CD4-positive, alpha-beta T cell treated with Interleukin-21 for 1 hour (primary cell): ENCODE data around the gene WWOX.

ENCODE experiments used
- DNase-seq: peaks from one replicate; pipeline ENCODE4 v3.0.0-alpha.2; 2020

The WWOX gene

GRCh38 chr16:78894886-78895285, 795.4 kb downstream of the WWOX start:
- DNase-seq: peak; percentile 78

DNA sequence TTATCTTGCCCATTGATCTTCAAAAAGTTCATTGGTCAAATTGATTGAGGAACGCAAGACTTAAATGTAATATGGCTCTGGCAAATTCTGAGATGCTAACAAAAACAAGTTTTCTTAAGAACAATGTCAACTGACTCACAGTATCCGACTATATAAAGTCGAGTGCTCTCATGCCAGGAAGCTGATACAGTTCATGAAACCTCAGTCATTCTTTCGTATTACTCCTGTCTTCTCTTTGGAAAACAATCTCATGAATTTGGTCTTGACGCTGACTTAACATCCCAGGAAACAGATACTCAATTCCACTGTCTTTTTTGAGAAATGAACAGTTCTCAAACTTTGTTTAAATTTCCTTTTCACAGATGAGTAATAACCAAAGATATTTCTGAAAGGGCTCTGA, 796.2 kb downstream of the WWOX start:
- DNase-seq: peak; percentile 28

- DNase-seq: peak; percentile 71
These were observed 796.8 kb downstream of the WWOX start for GRCh38 chr16:78896280-78896679.

- DNase-seq: no peak
These were observed 797.8 kb downstream of the WWOX start for GRCh38 chr16:78897299-78897698.

DNA sequence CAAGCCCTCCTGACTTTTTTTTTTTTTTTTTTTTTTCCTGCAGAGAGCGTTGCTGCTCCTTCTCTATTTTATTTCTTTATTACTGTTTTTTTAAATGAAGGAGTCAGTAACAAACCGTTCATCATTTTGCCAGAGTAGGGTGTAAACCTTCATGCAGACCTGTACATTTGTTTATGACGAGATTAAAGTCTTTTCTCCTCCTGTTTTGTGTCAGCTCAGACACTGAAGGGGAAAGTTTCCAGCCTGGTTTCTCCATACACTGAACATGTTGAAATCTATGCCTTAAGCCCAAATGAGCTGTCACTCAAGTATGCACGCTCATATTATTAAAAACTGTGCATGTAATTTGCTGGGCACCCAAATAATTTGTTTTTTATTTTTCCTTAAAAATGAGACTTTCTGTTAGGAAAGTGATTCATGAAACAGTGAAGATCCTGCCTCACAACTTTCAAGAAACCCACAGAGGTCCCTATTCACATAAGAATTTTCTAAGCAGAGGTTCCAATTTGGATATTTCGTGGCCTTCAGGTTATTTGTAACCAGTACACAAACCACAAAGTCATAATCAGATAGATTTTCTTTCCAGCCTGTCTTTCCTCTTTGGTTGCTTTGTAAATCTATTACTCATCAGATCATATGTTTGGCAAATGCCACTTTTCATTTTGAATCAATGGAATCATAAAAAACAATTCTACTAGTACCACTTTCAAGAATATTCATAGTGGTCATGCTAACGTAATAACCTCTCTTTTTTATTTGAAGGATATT, 800.8 kb downstream of the WWOX start:
- DNase-seq: no peak

GRCh38 chr16:78900966-78901365, 801.5 kb downstream of the WWOX start:
- no peak for DNase-seq

DNA sequence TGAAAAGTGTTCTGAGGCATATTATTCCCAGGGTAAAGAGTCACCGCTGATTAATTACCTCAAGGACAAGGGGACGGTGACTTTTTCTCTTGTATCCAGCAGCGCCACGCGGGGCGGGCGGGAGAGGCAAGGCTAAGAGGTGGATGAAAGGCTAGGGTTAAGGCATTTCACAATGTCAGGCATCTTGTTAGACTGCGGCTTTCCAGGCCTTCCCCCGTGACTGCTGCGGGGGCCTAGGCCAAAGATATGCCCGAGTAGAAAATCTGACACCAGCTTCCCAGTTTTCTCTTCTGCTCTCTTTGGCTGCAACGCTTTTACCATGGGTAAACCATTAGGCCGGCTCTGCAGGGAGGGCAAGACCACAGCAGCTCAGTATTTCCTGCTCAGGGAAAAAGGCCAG, 802.9 kb downstream of the WWOX start:
- DNase-seq: no peak

- DNase-seq: no peak
These were observed 803.8 kb downstream of the WWOX start for GRCh38 chr16:78903237-78903636.

- DNase-seq: no peak
These were observed 804.4 kb downstream of the WWOX start for GRCh38 chr16:78903843-78904242.

- no peak for DNase-seq
These were observed 806.7 kb downstream of the WWOX start for GRCh38 chr16:78906135-78906534.

- no peak for DNase-seq
These were observed 809.8 kb downstream of the WWOX start for GRCh38 chr16:78909226-78909625.

GRCh38 chr16:78915811-78916345, 816.4 kb downstream of the WWOX start:
- DNase-seq: no peak

DNA sequence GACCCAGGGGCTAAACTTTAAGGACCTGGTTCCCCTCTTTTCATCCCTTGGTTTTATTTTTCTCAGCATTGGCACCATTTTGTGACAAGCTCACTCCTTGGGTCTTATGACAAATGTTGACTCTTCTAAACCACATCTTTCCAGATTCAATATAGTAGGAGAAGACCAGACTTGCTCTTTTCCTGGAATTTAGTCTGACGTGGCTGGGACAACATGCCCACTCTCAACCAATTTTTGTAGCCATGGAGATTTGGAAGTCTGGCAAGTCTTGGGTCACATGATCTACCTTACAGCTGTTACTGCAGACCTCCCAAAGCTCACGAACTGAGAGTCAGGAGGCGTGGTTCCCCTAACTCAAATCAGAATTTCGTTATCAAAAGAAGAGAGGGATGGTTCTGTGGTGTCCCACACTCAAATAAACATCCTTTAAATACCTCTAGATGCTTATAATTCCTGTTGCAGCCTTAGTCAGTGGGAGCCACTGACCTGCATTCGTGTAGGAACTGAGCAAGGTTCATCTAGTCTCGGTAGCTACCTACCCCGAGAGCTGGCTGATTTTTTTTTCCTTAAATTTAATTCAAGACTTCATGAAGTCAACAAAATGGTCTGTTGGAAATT, 817.6 kb downstream of the WWOX start:
- DNase-seq: no peak

DNA sequence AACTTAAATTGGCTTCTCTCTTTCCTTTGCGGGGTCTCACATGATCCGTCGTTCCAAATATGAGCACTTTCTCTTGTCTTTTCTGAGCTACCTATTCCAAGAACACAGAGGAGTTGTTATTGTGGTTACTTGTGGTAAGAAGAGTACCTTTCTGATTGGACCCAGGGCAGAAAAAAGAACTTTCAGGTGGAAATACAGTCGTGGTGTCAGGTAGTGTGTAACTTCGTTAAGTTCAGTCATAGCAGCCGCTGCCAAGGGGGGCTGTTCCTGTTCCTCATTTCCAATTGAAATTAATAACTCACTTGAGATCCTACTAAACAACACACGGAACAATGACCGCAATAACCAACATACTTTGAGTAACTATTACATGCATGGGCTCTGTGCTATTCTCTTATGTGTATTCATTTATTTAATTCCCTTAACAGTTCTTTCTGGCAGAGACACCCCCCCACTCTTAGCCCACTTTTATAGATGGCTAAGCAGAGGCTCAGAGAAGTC, 819.4 kb downstream of the WWOX start:
- DNase-seq: no peak

DNA sequence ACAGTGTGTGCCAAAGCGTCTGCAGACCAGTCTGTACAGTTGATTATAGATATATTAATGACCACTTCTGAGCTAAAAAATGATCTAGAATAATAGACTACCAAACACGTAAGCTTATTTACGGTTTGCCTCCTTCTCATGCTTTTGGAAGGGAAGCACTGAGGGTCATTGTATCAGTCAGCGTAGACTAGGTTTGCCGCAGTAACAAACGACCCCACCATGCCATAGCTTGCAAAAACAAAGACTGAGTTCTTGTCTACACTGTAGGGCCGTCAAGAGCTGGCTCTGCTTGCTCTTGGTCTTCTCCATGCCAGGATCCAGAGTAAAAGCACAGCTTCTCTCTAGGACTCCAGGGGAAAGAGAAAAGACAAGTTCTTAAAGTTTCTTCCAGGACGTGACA, 820.4 kb downstream of the WWOX start:
- DNase-seq: no peak

- no peak for DNase-seq
These were observed 821.2 kb downstream of the WWOX start for GRCh38 chr16:78920621-78921020.

DNA sequence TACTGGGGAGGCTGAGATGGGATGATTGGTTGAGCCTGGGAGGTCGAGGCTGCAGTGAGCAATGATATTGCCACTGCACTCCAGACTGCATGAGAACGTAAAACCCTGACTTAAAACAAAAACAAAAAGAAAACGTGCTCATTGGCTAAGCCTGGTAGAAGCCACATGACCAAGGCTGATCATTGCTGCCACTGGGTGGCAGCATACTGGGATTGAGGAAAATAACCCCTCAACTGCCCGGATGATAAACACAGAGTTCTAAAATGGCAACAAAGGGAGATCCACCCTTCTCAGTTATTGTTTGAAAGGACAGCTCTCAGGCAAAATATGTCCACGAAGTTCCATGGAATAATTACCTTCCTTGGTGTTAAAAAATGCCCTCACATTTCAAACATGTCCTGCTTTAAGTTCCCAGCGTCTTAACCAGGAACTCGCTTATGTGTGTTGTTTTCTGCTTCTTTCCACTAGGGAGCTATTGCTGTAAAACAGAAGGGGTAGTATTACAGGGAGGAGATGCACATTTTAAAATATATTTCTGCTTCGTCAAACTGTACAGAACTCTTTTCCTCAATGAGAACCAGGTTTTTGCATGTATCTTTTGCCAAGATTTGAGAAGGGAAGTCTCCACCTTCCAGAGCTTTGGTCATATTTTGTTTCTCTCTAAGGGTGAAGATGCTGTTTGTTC, 825.8 kb downstream of the WWOX start:
- DNase-seq: peak; percentile 45

GRCh38 chr16:78926723-78927210, 827.3 kb downstream of the WWOX start:
- no peak for DNase-seq

- no peak for DNase-seq
These were observed 828.3 kb downstream of the WWOX start for GRCh38 chr16:78927766-78928165.

- no peak for DNase-seq
These were observed 830.4 kb downstream of the WWOX start for GRCh38 chr16:78929841-78930240.

DNA sequence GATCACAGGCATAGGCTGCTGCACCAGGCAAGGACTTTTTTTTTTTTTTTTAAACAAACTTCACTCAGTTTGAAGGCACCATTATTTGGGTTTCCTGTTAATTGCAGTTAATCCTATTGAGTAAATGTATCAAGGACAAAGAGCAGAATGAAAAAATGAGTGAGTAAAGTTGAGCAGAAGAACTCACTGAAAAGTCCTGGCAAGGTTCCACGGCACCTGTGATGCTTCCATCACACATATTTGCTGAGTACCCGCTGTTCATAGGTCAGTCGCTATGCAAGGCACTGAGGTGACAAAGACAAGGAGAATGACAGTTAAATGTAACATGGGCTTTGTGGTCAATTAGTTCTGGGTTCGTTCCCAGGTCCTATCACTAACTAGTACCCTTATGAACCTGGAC, 831.1 kb downstream of the WWOX start:
- no peak for DNase-seq

DNA sequence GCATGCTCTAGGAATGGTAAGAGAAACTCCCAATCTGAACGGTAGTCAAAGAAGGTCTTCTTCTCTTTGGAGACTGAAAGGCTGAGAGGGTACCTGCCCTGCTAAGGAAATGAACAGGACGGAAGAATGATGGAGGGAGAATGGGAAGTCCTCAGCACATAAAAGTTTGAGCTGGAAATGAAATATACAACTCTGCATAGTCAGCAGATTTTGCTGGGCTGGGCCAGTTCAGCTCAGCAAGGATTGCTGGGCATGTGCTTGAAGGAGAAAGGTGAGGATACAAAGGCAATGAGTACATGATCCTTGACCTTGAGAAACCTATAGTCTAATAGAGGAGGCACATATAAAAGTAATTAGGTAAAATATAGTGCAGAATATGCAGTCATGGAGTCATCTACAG, 831.8 kb downstream of the WWOX start:
- DNase-seq: no peak

GRCh38 chr16:78931678-78932077, 832.2 kb downstream of the WWOX start:
- DNase-seq: no peak
